Stimulated activated CD4-positive, alpha-beta T cell treated with anti-CD3 and anti-CD28 coated beads, Interleukin-12 subunit alpha, Interleukin-12 subunit beta, amount 100 ng/mL, for 48 hours (primary cell): ENCODE data around the gene CSH2.
"Not testable (repeated sequence)": the region's sequence is repeated elsewhere in the genome, so short reads cannot be mapped to it uniquely, and the experiment has no call there.

Experiments
- DNase-seq, 3 donors: peaks; one replicate each; pipeline ENCODE4 v3.0.0-alpha.2; 2020; ENCODE audit warnings: low read depth in 2 of 3, low spot score in 1 of 3

Gene CSH2

DNA sequence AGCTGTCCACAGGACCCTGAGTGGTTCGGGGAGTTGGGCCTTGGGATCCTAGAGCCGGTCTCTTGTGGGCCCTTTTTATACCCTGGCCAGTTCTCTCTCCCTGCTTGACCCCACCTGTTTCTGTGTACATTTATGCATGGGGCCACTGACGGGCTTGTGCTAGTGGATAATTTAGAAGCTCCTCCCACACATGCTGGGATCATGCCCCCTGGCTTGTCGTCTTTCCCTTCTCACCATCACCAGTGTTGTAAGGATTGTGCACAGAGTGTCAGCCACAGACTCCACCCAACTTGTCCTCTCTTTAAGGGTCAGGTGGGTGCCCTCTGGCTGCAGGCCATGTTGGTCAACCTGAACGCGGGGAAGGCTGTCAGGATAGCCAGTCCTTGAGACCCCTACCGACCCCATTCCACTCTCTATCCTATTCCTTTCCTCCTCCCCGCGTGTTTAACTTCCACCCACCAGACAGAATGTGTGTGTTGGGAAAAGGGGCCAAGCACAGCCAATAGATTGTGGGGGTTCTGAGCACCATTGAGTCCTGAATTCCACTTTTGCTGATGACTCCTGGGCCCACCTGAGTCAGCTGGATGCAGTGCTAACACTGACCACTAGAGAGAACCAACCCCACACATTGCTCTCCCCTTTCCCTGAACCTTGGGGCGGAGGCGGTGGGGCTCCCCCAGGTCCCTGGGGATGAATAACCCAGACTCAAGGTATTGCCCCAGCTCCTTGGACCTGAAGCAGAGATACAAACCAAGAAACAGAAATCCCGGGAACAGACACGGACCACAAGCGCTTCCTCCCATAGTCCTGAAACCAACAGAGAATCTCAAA, 23.3 kb upstream of the CSH2 start, which contains the start of gene CSH1:
Gene CSH1, minus strand, starts transcription at position 51 of the 831 bp plus-strand sequence. CDS start 63 bp downstream, outside the sequence.
- DNase-seq: not testable (repeated sequence)

DNA sequence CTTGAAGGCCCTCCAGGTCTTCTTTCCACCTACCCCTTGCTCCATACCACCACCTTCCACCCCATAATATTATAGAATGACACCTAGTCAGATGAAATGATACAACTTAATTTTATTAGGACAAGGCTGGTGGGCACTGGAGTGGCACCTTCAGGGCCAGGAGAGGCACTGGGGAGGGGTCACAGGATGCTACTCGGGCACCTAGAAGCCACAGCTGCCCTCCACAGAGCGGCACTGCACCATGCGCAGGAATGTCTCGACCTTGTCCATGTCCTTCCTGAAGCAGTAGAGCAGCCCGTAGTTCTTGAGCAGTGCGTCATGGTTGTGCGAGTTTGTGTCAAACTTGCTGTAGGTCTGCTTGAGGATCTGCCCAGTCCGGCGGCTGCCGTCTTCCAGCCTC, 21.3 kb upstream of the CSH2 start:
- not testable (repeated sequence) for DNase-seq

DNA sequence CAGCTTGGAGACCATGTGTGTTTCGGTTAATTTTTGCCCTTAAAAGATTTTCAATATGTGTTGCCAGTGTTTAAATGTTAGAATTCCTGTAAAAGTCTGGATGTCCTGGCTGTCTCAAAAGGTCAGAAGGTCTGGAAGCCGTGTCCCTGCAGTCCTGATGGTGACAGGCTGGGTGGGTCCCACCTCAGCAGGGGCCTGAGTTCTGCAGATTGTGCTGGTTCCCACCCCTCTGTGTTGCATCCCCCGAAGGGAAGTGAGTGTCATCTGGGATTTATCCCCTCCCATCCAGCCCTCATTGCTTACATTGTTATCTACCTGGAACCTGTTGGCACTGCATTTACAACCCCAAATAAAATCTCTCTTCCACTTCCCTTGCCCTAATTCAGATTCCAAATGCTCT, 20.5 kb upstream of the CSH2 start:
- not testable (repeated sequence) for DNase-seq

DNA sequence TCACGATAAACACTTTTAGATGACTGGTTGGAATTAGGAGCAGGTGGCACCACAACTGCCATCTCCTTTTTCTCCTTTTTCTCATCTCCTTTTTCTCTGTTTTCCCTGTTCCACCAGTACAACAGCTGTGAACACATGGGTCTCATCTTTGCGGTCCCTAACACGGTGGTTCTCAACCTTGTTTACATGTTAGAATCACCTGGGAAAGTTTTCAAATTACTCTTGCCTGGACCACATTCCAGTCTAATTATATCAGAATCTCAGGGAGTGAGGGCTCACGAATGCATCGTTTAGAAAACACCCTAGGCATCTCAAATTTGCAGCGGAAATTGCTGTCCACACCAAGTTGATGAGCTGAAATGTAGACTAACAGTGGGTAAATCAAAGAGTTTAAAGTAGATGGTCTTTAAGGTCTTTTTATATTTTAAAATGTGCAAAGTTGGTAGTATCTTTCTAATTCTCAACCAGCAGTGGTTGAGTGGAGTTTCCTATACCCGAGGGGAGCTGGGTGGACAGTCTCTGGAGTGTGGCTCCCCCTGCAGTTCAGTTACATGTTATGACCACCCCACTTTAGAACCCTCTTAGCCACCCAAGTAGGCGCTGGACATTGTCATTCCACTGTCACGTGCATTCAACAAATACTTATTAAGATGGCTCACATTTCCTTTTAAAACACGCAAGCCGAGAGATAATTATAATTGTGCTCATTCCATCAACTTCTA, 19.0 kb upstream of the CSH2 start:
- not testable (repeated sequence) for DNase-seq

DNA sequence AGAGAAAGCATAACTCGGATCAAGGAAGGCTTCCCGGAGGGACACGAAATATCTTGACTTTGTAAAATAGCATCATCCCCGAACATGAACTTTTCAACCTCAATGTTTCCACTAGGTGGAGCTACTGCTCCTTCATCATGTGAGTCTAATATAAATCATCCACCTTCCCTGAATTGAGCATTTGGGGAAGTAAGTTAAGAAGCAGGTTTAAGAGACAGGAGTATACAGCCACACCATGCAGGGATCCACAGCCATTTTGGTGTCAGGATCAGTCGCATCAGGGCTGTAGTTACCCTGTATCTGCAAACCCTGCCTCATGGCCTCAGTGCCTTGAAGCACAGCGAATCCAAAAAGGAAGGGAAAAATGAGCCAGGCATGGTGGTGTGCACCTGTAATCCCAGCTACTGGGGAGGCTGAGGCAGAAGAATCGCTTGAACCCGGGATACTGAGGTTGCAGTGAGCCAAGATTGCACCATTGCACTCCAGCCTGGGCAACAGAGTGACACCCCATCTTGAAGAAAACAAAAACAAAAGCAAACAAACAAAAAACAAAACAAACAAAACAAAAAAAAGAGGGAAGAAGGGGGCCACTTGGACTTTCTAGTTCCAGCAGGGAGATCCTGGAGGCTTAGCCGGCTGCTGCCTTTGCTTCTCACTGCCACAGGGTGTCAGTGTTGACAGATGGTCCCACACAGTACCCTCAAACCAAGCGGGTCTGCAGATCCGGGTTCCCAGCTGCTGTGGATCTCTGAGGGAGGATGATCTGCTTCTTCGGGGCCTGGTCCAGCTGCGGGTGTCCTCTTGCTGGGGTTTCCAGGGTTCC, 15.8 kb upstream of the CSH2 start:
- peak in 1 of 3 donors; percentile 48 for DNase-seq

DNA sequence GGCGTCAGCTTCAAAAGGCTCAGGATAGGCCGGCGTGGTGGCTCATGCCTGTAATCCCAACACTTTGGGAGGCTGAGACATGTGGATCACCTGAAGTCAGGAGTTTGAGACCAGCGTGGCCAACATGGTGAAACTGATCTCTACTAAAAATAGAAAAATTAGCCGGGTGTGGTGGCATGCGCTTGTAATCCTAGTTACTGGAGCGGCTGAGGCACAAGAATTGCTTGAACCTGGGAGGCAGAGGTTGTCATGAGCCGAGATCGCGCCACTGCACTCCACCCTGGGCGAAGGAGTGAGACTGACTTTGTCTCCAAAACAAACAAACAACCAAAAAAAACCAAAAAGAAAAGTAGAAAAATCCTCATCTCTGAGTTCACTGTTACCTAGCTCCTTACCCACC, 11.6 kb upstream of the CSH2 start:
- not testable (repeated sequence) for DNase-seq

DNA sequence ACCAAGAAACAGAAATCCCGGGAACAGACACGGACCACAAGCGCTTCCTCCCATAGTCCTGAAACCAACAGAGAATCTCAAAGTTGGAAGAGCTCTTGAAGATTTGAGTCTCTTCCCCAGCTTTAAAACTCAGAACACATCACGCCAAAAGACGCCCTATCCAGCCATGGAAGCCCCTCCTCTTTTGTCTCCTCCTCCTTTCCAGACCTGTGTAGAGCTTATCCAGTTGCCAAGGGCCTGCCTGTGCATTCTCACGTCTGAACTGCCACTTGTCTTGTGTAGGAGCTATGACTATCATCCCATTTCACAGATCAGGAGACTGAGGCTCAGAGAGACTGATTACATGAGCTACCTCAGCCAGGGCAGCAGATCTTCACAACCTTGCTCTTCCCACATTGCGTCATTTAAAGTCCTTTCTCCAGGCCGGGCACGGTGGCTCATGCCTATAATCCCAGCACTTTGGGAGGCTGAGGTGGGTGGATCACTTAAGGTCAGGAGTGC, 9.2 kb upstream of the CSH2 start:
- DNase-seq: not testable (repeated sequence)

DNA sequence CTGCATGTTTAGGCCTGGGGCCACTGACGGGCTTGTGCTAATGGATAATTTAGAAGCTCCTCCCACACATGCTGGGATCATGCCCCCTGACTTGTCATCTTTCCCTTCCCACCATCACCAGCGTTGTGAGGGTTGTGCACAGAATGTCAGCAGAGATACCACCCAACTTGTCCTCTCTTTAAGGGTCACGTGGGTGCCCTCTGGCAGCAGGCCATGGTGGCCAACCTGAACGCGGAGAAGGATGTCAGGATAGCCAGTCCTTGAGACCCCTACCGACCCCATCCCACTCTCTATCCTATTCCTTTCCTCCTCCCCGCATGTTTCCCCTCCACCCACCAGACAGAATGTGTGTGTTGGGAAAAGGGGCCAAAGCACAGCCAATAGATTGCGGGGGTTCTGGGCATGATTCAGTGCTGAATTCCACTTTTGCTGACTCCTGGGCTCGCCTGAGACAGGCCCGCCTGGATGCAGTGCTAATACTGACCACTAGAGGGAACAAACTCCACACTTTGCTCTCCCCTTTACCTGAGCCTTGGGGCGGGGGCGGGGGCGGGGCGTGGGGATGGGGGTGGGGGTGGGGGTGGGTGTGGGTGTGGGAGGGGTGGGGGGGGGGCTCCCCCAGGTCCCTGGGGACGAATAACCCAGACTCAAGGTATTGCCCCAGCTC, 8.6 kb upstream of the CSH2 start, which contains the start of gene GH2:
Gene GH2, minus strand, starts transcription at position 10 of the 667 bp plus-strand sequence. CDS start 143 bp downstream, outside the sequence.
- peak; percentile 32 to 71 (median 42) for DNase-seq

DNA sequence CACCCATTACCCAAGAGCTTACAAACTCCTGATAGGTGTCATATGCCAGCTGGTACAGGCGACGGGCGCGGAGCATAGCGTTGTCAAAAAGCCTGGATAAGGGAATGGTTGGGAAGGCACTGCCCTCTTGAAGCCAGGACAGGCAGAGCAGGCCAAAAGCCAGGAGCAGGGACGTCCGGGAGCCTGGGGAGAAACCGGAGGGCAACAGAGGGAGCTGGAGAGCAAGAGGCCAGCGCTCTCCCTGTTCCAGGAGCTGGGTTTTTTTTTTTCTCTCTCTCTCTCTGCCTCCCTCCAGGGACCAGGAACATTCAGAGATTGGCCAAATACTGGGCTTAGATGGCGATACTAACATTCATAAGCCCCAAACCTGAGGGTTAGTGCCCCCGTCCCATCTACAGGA, 7.9 kb upstream of the CSH2 start:
- DNase-seq: not testable (repeated sequence)

DNA sequence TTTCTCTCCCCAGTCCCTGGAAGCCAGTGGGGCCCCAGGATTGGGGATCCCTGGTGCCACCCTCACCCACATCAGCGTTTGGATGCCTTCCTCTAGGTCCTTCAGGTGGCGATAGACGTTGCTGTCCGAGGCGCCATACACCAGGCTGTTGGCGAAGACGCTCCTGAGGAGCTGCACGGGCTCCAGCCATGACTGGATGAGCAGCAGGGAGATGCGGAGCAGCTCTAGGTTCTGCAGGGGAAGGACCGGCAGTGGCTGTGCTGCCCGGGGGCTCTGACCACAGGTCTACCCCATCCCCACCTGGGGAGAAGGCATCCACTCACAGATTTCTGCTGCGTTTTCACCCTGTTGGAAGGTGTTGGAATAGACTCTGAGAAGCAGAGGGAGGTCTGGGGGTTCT, 7.2 kb upstream of the CSH2 start:
- DNase-seq: no peak

DNA sequence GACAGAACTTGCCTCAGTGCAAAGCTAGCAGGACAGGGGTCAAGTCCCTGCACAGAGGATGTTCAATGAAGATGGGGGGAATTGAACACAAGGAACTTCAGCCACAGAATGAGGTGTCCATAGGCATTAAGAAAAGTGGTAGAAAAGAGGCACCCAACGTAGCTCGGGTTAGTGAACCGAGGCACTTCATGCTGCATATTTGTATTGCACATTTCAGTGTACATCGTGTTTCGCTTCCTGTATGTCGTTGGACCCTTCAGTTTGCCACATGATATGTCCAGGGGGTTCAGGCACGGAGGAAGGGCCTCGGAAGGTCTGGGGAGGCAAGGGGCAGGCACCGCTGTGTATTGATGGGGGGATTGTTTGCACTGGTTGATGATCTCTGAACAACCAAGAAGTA, 4.9 kb upstream of the CSH2 start:
- DNase-seq: not testable (repeated sequence)

DNA sequence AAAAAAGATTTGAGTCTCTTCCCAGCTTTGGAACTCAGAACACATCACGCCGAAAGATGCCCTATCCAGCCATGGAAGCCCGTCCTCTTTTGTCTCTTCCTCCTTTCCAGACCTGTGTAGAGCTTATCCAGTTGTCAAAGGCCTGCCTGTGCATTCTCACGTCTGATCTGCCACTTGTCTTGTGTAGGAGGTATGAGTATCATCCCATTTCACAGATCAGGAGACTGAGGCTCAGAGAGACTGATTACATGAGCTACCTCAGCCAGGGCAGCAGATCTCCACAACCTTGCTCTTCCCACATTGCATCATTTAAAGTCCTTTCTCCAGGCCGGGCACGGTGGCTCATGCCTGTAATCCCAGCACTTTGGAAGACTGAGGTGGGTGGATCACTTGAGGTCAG, 1.2 kb upstream of the CSH2 start:
- not testable (repeated sequence) for DNase-seq

DNA sequence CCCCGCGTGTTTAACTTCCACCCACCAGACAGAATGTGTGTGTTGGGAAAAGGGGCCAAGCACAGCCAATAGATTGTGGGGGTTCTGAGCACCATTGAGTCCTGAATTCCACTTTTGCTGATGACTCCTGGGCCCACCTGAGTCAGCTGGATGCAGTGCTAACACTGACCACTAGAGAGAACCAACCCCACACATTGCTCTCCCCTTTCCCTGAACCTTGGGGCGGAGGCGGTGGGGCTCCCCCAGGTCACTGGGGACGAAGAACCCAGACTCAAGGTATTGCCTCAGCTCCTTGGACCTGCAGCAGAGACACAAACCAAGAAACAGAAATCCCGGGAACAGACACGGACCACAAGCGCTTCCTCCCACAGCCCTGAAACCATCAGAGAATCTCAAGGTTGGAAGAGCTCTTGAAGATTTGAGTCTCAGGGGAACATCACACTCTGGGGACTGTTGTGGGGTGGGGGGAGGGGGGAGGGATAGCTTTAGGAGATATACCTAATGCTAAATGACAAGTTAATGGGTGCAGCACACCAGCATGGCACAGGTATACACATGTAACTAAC, 667 bp upstream of the CSH2 start:
- not testable (repeated sequence) for DNase-seq

DNA sequence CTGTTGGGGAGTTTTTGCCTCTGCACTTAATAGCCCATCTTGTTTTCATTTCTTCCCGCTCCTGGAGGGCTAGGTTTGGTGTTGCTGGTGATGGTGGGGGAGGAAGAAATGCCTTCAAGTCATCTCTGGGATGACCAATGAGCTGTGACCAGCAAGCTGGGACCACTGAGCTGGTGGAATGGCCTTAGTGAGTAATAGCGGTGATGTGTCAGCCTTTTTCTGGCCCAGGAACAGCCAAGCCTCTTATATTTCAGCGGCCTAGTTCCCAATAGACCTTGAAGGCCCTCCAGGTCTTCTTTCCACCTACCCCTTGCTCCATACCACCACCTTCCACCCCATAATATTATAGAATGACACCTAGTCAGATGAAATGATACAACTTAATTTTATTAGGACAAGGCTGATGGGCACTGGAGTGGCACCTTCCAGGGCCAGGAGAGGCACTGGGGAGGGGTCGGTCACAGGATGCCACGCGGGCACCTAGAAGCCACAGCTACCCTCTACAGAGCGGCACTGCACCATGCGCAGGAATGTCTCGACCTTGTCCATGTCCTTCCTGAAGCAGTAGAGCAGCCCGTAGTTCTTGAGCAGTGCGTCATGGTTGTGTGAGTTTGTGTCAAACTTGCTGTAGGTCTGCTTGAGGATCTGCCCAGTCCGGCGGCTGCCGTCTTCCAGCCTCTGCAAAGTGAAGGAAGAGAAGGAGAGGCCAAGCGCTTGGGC, 1.7 kb downstream of the CSH2 start:
- DNase-seq: not testable (repeated sequence)

DNA sequence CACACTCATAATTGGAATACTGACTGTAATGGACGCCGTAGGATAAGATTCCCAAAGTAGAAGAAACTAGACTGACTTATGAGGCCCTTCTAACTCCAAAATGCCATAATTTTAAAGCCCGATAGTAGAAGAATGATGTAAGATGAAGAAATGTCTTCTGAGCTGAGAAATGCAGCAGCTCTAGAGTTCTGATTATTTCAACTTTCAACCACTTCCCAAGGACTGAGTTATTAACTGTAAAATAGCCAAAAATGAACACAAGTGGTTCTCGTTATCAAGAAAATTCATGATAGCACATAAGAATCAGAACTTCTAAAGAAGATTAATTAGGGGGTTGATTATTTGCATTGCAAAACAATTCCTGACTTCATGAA, 3.2 kb downstream of the CSH2 start:
- not testable (repeated sequence) for DNase-seq

DNA sequence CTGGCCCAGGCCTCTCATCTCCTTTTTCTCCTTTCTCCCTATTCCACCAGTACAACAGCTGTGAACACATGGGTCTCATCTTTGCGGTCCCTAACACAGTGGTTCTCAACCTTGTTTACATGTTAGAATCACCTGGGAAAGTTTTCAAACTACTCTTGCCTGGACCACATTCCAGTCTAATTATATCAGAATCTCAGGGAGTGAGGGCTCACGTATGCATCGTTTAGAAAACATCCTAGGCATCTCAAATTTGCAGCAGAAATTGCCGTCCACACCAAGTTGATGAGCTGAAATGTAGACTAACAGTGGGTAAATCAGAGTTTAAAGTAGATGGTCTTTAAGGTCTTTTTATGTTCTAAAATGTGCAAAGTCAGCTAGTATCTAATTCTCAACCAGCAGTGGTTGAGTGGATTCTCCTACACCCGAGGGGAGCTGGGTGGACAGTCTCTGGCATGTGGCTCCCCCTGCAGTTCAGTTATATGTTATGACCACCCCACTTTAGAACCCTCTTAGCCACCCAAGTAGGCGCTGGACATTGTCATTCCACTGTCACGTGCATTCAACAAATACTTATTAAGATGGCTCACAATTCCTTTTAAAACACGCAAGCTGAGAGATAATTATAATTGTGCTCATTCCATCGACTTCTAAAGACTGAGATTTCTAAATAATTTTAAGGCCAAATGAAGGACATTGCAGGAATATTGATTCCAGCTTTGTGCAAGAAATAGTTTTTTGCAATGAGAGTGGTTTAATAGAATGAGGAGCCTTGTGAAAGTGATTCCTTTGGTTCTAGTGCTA, 3.8 kb downstream of the CSH2 start:
- DNase-seq: not testable (repeated sequence)

DNA sequence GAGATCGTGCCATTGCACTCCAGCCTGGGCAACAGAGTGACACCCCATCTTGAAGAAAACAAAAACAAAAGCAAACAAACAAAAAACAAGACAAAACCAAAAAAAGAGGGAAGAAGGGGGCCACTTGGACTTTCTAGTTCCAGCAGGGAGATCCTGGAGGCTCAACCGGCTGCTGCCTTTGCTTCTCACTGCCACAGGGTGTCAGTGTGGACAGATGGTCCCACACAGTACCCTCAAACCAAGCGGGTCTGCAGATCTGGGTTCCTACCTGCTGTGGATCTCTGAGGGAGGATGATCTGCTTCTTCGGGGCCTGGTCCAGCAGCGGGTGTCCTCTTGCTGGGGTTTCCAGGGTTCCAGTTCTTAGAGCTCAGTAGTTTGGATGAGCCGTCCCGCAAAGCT, 6.9 kb downstream of the CSH2 start:
- not testable (repeated sequence) for DNase-seq

DNA sequence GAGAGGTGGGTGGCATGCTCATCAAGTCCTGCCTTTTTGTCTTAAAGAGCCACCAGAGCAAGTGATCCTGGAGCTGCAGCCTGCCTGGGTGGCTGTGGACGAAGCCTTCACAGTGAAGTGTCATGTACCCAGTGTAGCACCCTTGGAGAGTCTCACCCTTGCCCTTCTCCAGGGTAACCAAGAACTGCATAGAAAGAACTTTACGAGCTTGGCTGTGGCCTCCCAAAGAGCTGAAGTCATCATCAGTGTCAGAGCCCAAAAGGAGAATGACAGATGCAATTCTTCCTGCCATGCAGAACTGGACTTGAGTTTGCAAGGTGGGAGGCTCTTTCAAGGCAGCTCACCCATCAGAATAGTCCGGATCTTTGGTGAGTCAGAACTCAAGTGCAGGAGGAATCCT, 14.2 kb downstream of the CSH2 start:
- no peak for DNase-seq

DNA sequence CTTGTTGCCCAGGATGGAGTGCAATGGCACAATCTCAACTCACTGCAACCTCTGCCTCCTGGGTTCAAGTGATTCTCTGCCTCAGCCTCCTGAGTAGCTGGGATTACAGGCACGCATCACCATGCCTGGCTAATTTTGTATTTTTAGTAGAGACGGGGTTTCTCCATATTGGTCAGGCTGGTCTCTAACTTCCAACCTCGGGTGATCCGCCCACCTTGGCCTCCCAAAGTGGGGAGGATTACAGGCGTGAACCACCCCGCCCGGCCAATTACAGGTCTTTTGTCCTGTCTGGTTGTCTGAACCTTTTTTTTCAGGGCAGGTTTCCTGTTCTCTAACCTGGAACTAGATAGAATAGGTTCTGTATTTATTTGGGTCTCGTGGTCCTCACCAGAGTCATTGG, 17.1 kb downstream of the CSH2 start:
- not testable (repeated sequence) for DNase-seq
